HepG2 (cell line): Measurements from ENCODE around the gene RAB2B. TPM values are rescaled to one million over a fixed set of nuclear protein-coding genes. Genes with fewer than 3 reads are reported as not detected.

Experiments used
- ARNT2 ChIP-seq: sonication (generic); formaldehyde crosslinking; IDR thresholded peaks from 2 replicates; pipeline ENCODE4 v1.8.0; 2022; ENCODE audit warnings: mild to moderate bottlenecking, low read depth, missing genetic modification reagents, moderate library complexity
- CCDC6 ChIP-seq: sonication (generic); formaldehyde crosslinking; IDR thresholded peaks from 2 replicates; pipeline ENCODE4 v1.8.1; 2022; ENCODE audit warnings: mild to moderate bottlenecking, missing genetic modification reagents, moderate library complexity
- CEBPG ChIP-seq: IDR thresholded peaks from 2 replicates; pipeline ENCODE4 v1.6.1; 2016
- DNMT3B ChIP-seq: conservative IDR thresholded peaks from 2 replicates; pipeline ENCODE4 v1.6.1; 2016; ENCODE audit warnings: missing biosample characterization, control low read depth
- FOXK2 ChIP-seq: fragments of 450-650 bp; IDR thresholded peaks from 2 replicates; pipeline ENCODE4 v1.6.1; 2016
- HNRNPUL1 ChIP-seq: fragments of 200-400 bp; formaldehyde crosslinking; IDR thresholded peaks from 2 replicates; pipeline ENCODE4 v1.6.1; 2017; ENCODE audit warnings: low read depth, mild to moderate bottlenecking, low read length, moderate library complexity
- MEF2D ChIP-seq: sonication (generic); formaldehyde crosslinking; IDR thresholded peaks from 2 replicates; pipeline ENCODE4 v1.5.1; 2020; ENCODE audit warnings: mild to moderate bottlenecking, missing genetic modification reagents
- NFYB ChIP-seq: sonication (generic); formaldehyde crosslinking; IDR thresholded peaks from 2 replicates; pipeline ENCODE4 v1.4.0; 2020; ENCODE audit warnings: missing genetic modification reagents
- NFYC ChIP-seq: IDR thresholded peaks from 2 replicates; pipeline ENCODE4 v1.6.1; 2016; ENCODE audit warnings: missing genetic modification reagents, missing compliant biosample characterization
- NONO ChIP-seq, 2 experiments: fragments of 450-650 bp in 1 of 2; sonication (generic) in 1 of 2; formaldehyde crosslinking in 1 of 2; IDR thresholded peaks in 1 of 2; conservative IDR thresholded peaks in 1 of 2; 2 replicates each; pipeline versions ENCODE4 v1.6.1 to v1.8.0; 2017 to 2022; ENCODE audit warnings: mild to moderate bottlenecking in 1 of 2, missing genetic modification reagents in 1 of 2, moderate library complexity in 1 of 2
- NR1H2 ChIP-seq: sonication (generic); formaldehyde crosslinking; IDR thresholded peaks from 2 replicates; pipeline ENCODE4 v1.8.1; 2022; ENCODE audit warnings: low read depth, missing genetic modification reagents, borderline replicate concordance
- NR2F6 ChIP-seq, 2 experiments: IDR thresholded peaks; 2 replicates each; pipeline ENCODE4 v1.6.1; 2016; ENCODE audit warnings: antibody characterized with exemption in 1 of 2, mild to moderate bottlenecking in 1 of 2
- RNF2 ChIP-seq: fragments of 450-650 bp; conservative IDR thresholded peaks from 2 replicates; pipeline ENCODE4 v1.6.1; 2016; ENCODE audit warnings: low read depth
- SP1 ChIP-seq, 2 experiments: fragments of 450-650 bp in 1 of 2; sonication (generic) in 1 of 2; formaldehyde crosslinking in 1 of 2; IDR thresholded peaks; 2 replicates each; pipeline versions ENCODE4 v1.4.0 to v1.6.1; 2016 to 2020; ENCODE audit warnings: missing genetic modification reagents in 1 of 2
- SP2 ChIP-seq: sonication (generic); formaldehyde crosslinking; IDR thresholded peaks from 2 replicates; pipeline ENCODE4 v1.5.1; 2020; ENCODE audit warnings: mild to moderate bottlenecking, missing genetic modification reagents
- TOE1 ChIP-seq: sonication (generic); formaldehyde crosslinking; IDR thresholded peaks from 2 replicates; pipeline ENCODE4 v1.4.0; 2020; ENCODE audit warnings: mild to moderate bottlenecking, missing genetic modification reagents
- U2AF2 ChIP-seq: fragments of 200-400 bp; formaldehyde crosslinking; IDR thresholded peaks from 2 replicates; pipeline ENCODE4 v1.6.1; 2017; ENCODE audit warnings: low read depth, mild to moderate bottlenecking, low read length
- ZBTB8A ChIP-seq: sonication (generic); formaldehyde crosslinking; IDR thresholded peaks from 2 replicates; pipeline ENCODE4 v1.4.0; 2020; ENCODE audit warnings: mild to moderate bottlenecking, low read depth, missing genetic modification reagents, borderline replicate concordance
- ZC3H4 ChIP-seq: sonication (generic); formaldehyde crosslinking; IDR thresholded peaks from 2 replicates; pipeline ENCODE4 v1.4.0; 2020; ENCODE audit warnings: missing genetic modification reagents, borderline replicate concordance
- ZEB1 ChIP-seq: IDR thresholded peaks from 2 replicates; pipeline ENCODE4 v1.6.1; 2012; ENCODE audit warnings: mild to moderate bottlenecking, low read depth, inconsistent platforms; ENCODE audit not compliant: insufficient replicate concordance
- ZNF121 ChIP-seq: sonication (generic); formaldehyde crosslinking; IDR thresholded peaks from 2 replicates; pipeline ENCODE4 v1.5.0; 2020; ENCODE audit warnings: mild to moderate bottlenecking, missing genetic modification reagents
- ZNF207 ChIP-seq: fragments of 450-650 bp; IDR thresholded peaks from 2 replicates; pipeline ENCODE4 v1.6.1; 2016; ENCODE audit warnings: antibody characterized with exemption, borderline replicate concordance
- ZNF446 ChIP-seq: sonication (generic); formaldehyde crosslinking; IDR thresholded peaks from 2 replicates; pipeline ENCODE4 v1.5.0; 2020; ENCODE audit warnings: mild to moderate bottlenecking, missing genetic modification reagents
- ZNF574 ChIP-seq: sonication (generic); formaldehyde crosslinking; IDR thresholded peaks from 2 replicates; pipeline ENCODE4 v1.4.0; 2020; ENCODE audit warnings: missing genetic modification reagents
- ZSCAN25 ChIP-seq: sonication (generic); formaldehyde crosslinking; IDR thresholded peaks from 2 replicates; pipeline ENCODE4 v1.8.0; 2022; ENCODE audit warnings: mild to moderate bottlenecking, missing genetic modification reagents
- polyA plus RNA-seq, 8 experiments: library from polyadenylated mRNA; depleted of rRNA in 3 of 8; stranded (reverse) in 7 of 8; unstranded in 1 of 8; fragments of >200 nt; fragmentation: Illumina TruSeq in 4 of 8; extraction: Trizol in 4 of 8; gene quantifications; 2 replicates each; pipeline versions ENCODE4 v1.2.1 to v1.2.3, GENCODE V29; 2011 to 2016; ENCODE audit warnings: low read depth in 4 of 8, missing spikeins in 1 of 8, mixed read lengths in 1 of 8; ENCODE audit not compliant: insufficient read depth in 1 of 8
- total RNA-seq, 5 experiments: library from RNA; depleted of rRNA; stranded (reverse); fragments of >200 nt; fragmentation: Illumina TruSeq; extraction: Trizol; gene quantifications; 2 replicates each; pipeline ENCODE4 v1.2.3, GENCODE V29; 2016; ENCODE audit warnings: low read depth in 1 of 5
- TF ChIP-seq, protein P1 (sequence below): sonication (generic); formaldehyde crosslinking; IDR thresholded peaks from 2 replicates; pipeline ENCODE4 v1.4.0; 2020; ENCODE audit warnings: mild to moderate bottlenecking, missing genetic modification reagents
- TF ChIP-seq, protein P2 (sequence below): sonication (generic); formaldehyde crosslinking; conservative IDR thresholded peaks from 2 replicates; pipeline ENCODE4 v1.8.1; 2023; ENCODE audit warnings: missing genetic modification reagents

Gene RAB2B
- total and polyA plus RNA-seq, 2 of the 13 experiments (the other 11 are each of a cell fraction or from before 2014, with no cell fraction given): 36.0 to 60.6 TPM

- TF ChIP-seq, protein P1, sequence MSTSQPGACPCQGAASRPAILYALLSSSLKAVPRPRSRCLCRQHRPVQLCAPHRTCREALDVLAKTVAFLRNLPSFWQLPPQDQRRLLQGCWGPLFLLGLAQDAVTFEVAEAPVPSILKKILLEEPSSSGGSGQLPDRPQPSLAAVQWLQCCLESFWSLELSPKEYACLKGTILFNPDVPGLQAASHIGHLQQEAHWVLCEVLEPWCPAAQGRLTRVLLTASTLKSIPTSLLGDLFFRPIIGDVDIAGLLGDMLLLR (CRISPR knock-in tag): peak; percentile 83
- TF ChIP-seq ZNF207 (peak; percentile 59; the same call in 1 of the 2 replicates), SP1 (IDR thresholded peaks at IDR 0.05) (no peak), SP1 (CRISPR knock-in tag; IDR thresholded peaks at IDR 0.05) (peak; percentile 88), NR2F6 (IDR thresholded peaks at IDR 0.05) (peak; percentile 55; the same call in 1 of the 2 replicates), NR2F6 (CRISPR knock-in tag; IDR thresholded peaks at IDR 0.05) (peak; percentile 74), DNMT3B (CRISPR knock-in tag) (peak; percentile 93; the same call in 1 of the 2 replicates), NFYB (CRISPR knock-in tag) (peak; percentile 91), NFYC (peak; percentile 94), TOE1 (CRISPR knock-in tag) (peak; percentile 92), ZSCAN25 (CRISPR knock-in tag) (peak; percentile 98), ARNT2 (peak; percentile 69; the same call in 1 of the 2 replicates), FOXK2 (peak; percentile 60; the same call in 1 of the 2 replicates), SP2 (peak; percentile 82), ZNF446 (CRISPR knock-in tag) (no peak), MEF2D (CRISPR knock-in tag) (peak; percentile 76; the same call in 1 of the 2 replicates), ZEB1 (peak; percentile 69), HNRNPUL1 (no peak), NR1H2 (CRISPR knock-in tag) (no peak), ZC3H4 (no peak), ZBTB8A (CRISPR knock-in tag) (peak; percentile 70; the same call in 1 of the 2 replicates), ZNF121 (CRISPR knock-in tag) (no peak), RNF2 (no peak), U2AF2 (no peak), CEBPG (CRISPR knock-in tag) (peak; percentile 24; the same call in 1 of the 2 replicates), ZNF574 (CRISPR knock-in tag) (peak; percentile 96), NONO (IDR thresholded peaks at IDR 0.05) (no peak), NONO (CRISPR knock-in tag; conservative IDR thresholded peaks at IDR 0.05) (peak; percentile 99), CCDC6 (CRISPR knock-in tag) (peak; percentile 62; the same call in 1 of the 2 replicates)
- TF ChIP-seq, protein P2, sequence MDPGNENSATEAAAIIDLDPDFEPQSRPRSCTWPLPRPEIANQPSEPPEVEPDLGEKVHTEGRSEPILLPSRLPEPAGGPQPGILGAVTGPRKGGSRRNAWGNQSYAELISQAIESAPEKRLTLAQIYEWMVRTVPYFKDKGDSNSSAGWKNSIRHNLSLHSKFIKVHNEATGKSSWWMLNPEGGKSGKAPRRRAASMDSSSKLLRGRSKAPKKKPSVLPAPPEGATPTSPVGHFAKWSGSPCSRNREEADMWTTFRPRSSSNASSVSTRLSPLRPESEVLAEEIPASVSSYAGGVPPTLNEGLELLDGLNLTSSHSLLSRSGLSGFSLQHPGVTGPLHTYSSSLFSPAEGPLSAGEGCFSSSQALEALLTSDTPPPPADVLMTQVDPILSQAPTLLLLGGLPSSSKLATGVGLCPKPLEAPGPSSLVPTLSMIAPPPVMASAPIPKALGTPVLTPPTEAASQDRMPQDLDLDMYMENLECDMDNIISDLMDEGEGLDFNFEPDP (CRISPR knock-in tag): no peak; the same call in 1 of the 2 replicates
These were observed at the start of gene RAB2B, which contains the start of gene TOX4 (continued) for GRCh38 chr14:21476925-21477681.
